ENCODE data around the gene SFXN1. TPM values are rescaled to one million over a fixed set of nuclear protein-coding genes. Genes with fewer than 3 reads are reported as not detected.

Gene SFXN1
- total and polyA plus RNA-seq, 9 of the 15 experiments (the other 6 are each of a cell fraction or from before 2014, with no cell fraction given): 31.8 to 261 (median 113) TPM

- no peak for TF ChIP-seq REST (IDR thresholded peaks at IDR 0.05; ENCODE audit: borderline replicate concordance)
- no peak for TF ChIP-seq REST (CRISPR knock-in tag; IDR thresholded peaks at IDR 0.05; ENCODE audit: low read depth)
- TF ChIP-seq NCOA2 (IDR thresholded peaks at IDR 0.05; ENCODE audit: partially characterized antibody in 2 of 2): no peak
- no peak for TF ChIP-seq SAFB (IDR thresholded peaks at IDR 0.05; ENCODE audit: borderline replicate concordance, low read depth, low read length)
- no peak for TF ChIP-seq POLR2AphosphoS2 (IDR thresholded peaks at IDR 0.05; ENCODE audit: low read length)
- TF ChIP-seq GTF2A2 (tag; IDR thresholded peaks at IDR 0.05): no peak
- no peak for TF ChIP-seq ATF6 (CRISPR knock-in tag; IDR thresholded peaks at IDR 0.05)
- no peak for TF ChIP-seq SNIP1 (IDR thresholded peaks at IDR 0.05; ENCODE audit: low read depth)
- no peak for TF ChIP-seq PML (IDR thresholded peaks at IDR 0.05; ENCODE audit: low read length)
- no peak for TF ChIP-seq EP400 (IDR thresholded peaks at IDR 0.05)
- no peak for TF ChIP-seq TAL1 (IDR thresholded peaks at IDR 0.05)
These were observed 75.9 kb downstream of the SFXN1 start (continued) for GRCh38 chr5:175554296-175554695.

Data from K562 (cell line).